GM18502 (cell line): ENCODE results near the gene MPPED1.

ENCODE experiments used
- ATAC-seq: cut with Tn5 transposase; IDR thresholded peaks from one replicate; pipeline ENCODE4 v1.9.1; 2021; ENCODE audit warnings: mild to moderate bottlenecking; ENCODE audit not compliant: unreplicated experiment, poor library complexity

The MPPED1 gene

DNA sequence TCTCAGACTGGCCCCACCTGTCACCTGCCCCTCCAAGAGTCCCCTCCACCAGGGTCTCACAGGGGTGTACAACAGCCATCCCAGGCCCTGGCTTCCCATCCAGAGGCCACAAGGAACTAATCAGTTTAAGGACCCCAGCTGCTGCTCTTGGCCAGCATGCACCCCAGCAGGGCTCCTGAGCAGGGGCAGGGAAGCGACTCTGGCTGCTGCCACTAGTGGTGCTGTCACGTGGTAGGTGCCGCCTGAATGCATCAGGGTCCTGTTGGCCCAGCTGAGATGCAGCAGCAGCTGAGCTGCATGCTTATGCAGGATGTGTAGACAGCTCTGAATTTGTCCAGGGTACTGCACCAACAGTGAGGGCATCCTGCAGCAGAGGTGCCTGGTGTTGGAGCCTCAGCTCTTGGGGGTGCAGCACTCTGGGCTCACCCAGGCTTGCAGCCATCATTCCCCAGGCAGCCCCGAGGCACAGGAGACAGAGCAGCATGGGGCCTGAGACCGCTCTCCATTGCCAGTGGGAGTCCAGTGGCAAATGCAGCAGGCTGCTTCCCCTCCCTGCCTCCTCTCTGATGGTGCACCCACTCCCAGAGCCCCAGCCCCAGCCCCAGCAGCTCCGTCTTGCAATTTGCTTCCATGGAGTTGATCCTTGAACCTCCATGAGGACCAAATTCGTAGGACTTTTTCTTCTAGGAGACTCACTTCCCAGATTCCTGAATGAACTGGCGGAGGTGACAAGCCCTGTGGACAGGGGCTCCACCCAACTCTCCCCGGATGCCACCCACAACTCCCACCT is 98.7 kb downstream of the MPPED1 start:
- ATAC-seq, result no peak

DNA sequence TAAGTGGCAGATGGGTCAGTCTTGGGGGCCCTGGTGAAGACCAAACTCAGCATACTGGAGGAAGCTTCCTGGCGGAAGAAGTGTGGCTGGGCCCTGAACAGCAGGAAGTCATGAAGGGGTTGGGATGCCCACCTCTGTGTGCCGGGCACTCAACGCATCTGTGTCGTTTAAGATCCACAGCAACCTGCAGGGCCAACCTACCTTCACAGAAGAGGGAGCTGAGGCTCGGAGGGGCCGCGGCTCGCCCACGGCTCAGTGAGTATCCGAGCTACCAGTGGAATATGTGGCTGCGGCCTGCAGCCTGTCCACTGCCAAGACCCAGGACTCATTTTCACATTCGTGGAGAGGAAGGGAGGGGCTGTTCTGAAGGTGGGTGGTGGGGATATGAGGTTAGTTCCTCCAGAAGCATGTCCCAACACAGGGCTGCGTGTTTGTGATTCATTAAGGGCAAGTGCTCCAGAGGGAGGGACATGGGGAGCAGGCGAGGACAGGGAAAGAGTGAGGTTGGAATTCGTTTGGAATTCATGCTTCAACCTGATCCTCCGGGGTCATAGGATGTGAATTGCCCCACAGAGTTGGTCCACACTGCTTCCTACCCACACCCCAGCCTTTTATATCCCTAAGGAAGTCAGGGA is 99.6 kb downstream of the MPPED1 start:
- no peak for ATAC-seq

DNA sequence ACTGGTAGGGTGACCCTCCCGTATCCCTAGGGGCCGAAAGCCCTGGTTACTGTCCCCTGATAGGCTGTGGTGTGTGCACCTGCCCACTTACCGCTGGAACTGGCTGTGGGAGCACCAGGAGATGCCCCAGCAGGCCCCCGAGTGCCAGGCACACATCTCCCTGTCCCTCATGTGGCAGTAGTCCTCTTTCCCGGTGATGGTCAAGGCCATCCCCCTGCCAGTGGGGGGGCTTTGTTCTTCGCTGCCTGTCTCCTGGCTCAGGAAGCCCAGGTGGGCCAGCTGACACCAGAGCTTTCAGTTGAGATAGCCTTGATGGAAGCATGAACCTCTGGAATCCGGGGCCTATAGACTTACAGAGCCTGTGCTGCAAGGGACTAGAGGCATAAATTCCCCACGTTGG is 100.5 kb downstream of the MPPED1 start:
- no peak for ATAC-seq

DNA sequence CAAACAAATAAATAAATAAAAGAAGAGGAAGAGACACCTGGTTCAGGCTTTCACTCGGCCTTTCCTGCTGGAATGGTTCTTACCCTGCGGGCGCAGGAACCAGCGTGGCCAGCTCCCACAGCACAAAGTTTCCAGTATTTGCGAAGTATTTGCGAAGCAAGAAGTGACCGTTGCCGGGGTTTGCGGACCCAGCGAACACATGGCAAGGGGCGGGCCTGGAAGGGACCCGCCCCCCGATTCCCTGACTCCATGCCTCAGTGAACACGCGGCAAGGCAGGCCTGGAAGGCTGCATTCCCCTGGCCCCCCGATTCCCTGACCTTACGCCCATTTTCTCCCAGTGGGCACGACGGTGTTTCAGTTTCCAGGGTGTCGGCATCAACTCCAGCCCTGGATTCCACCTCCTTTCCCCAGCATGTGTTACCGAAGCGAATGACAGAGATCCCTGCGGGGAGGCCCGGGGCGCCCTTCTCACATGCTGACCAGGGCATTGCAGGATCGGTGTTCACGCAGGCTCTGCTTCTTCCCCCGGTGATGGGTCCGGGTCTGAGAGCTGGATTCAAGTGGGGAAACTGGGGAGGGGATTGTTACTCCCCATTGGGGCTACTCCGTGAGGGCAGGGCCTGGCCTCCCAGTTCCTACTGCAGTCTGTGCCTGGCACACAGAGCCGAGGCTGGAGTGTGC is 102.8 kb downstream of the MPPED1 start:
- no peak for ATAC-seq

DNA sequence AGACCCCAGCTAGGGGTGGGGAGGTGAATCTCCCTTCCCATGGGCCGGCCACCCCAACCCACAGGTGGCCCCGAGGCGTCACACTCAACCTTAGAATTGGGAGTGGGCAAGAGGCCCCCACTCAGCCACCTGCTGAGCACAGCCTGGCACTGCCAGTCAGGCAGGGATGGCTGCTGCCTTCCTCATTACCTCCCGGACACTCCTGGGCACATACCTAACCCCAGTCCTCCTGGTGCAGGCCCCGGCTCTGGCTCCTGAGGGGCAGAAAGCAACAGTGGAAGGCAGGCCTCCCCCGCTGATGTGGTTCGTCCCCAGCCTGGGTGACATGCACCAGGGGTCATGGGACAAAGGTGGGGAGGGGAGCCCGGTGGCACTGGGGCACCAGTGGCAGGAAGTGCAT is 103.6 kb downstream of the MPPED1 start:
- ATAC-seq, result no peak

DNA sequence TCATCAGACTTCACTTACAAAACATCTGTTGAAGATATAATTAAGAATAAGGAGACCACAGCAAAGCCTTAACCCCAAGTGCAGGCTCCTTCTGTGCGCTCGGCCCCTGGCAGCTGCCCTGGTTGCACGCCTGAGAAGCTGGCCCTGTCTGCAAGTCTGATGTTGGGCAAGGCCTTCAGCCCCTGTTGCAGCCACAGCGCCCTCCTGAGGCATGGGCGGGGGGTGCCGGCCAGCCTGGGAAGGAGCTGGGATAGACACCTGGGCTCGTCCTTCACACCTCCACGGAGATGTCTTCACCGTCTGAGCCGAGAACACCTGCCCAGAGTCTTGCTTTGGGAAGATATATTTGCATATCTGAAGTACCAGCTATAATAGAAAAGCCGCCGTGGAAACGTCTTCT is 104.1 kb downstream of the MPPED1 start:
- no peak for ATAC-seq

DNA sequence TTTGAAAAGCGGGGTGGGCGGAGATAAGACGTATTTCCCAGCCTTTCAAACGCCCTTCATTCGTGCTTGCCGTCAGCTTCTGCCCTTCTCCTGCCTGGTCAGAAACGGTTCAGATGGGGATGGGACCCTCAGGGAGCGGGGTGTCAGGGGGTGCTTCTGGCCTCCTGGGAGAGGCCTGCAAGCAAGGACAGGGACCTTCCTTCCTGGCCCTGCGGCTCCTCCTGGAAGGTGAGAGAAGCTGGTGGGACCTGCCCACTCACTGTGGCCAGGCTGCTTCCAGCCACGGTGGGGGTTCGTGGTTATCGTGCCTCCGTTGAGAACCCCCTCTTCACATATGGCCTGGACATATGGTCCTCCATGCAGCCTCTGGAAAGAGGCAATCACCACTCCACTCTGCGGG is 104.6 kb downstream of the MPPED1 start:
- no peak for ATAC-seq

DNA sequence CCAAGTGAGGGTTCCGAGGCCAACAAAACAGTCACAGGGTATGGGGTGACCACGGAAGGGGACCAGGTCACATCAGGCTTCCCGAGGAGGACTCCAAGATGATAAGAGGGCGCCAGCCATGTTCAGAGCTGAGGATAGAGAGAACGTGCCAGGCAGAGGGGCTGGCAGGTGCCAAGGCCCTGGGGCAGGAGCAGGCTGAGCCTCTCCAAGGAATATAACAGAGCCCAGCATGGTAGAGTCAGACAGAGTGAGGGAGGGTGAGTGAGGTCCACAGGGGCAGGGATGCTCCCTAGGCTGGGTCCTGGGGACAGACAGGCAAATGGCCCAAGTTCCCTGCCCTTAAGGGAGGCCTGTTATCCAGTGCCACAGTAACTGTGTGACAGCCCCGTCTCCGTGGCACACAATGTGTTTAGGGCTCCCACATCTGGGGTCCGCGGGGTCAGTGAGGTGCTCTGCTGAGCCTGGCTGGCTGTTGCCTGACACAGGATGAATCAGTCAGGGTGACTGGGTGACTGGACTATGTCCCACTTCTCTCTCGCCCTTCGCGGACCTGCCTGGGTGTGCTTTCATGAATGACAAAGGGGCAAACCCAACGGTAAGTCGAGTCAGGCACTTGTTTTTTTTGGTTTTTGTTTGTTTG is 105.3 kb downstream of the MPPED1 start:
- no peak for ATAC-seq

DNA sequence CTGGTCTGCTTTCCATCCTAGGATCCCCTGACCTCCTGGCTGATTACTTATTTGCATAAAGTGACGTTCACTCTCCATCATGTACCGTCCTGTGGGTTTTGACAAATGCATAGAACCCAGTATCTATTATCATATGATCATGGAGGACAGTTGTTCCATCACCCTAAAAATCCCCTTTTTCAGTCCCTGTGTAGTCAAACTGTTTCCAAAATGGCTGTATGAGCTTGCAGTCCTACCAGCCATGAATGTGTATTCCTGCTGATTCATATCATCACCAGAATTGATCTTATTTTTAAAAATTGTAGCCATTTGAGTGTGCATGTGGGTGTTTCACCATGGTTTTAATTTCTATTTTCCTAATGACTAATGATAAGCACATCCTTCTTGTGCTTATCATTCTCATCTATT is 108.8 kb downstream of the MPPED1 start:
- no peak for ATAC-seq

DNA sequence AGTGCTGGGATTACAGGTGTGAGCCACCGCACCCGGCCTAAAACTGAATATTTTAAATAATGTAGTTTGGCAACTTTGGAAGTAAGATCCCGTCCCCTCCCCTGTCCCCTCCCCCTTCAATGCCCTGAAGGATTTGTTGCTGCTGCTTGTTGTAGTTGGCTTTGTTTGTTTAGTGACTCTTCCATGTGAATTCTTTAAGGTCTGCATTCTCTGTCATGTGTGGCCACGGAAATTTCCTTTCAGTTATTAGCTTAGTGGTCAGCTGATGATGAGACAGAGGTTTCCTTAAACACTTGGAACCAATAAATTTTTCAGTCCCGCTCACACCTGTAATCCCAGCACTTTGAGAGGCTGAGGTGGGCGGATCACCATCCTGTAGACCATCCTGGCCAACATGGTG is 109.9 kb downstream of the MPPED1 start:
- ATAC-seq, result no peak

DNA sequence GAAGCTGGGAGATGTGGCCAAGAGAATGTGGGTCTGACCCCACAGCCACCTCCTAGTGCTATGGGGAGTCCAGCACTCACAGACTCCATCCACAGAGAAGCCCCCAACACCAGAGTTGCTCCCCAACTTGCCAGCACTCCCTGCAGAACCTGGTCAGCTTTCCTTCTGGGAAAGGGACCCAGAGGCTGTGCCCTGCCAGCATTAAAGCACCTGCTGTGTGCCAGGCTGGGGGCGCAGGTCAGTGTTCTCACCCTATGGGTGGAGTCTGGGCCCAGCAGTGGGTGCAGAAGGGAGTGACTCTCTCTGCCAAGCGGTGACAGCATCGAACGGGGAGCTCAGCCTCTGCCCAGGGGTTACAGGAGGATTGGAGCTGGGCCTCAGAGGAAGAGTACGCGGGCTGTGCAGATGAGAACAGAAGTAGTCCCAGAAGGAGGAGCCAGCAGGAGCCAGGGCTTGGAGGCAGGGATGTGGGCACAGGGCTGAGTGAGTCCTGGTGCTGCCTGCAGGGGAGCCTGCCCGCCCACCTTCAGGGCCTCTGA is 114.4 kb downstream of the MPPED1 start:
- no peak for ATAC-seq

DNA sequence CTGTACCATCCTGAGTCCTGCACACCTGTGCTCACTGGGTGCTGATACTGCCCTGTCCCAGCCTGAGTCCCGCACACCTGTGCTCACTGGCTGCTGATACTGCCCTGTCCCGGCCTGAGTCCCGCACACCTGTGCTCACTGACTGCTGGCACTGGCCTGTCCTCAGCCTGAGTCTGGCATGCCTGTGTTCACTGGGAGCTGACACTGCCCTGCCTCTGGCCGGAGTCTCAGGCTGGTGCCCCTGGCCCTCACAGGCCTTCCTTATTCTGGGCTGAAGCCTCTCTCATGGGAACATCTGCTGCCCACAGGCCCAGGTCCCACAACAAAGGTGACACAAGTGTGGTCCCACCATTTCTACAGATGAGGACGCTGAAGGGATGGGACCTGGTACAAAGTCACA is 115.1 kb downstream of the MPPED1 start:
- no peak for ATAC-seq

DNA sequence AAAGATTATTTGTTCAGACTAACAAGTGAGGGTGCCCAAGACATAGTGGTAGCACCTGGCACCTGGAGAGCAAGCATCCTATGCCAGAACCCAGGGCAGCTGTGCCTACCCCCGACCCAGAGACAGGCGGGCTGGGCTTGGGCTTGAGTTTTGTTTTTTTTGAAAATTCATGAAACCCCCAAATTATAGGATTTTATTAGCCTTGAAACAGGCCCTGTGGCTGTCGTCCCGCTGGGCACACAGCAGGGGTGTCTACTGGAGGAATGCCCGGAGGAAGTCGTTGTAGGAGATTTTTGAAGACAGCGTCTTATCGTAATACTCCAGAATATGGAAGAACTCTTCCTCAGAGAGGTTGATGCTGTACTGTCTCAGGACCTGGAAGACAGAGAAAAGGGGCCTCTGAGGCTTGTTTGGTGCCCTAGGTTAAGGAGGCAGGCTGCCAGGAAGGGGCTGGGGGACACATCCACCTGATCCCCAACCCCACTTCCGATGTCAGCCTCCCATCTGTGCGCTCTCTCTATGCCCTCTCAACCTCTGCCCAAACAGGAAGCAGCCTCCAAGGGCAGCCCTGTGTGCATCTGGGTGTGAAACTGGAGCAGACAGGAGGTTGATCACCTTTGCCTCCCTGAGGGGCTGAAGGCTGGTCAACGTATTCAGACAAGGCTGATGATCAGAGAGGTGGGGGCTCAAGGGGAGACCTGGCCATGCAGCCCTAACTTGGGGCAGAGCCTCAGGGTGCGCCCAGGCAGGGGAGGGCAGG is 117.0 kb downstream of the MPPED1 start:
- ATAC-seq, result no peak

DNA sequence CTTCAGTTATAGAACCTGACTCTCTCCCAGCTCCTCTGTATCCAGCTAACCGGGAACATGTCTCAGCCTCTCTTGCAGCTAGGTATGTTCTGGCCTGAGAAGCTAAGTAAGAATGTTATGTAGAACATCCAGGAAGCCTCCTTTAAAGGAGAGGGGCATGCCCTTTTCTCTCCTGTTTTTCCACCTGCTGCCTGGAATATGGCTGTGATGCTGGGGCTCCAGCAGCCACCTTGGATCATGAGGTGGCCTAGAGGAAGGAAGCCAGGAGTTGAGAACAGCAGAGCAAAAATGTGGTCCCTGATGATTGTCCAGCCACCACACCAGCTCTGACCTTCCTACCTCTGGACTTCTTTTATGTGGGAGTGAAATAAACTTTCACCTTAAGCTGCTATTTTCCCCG is 117.6 kb downstream of the MPPED1 start:
- ATAC-seq, result no peak

DNA sequence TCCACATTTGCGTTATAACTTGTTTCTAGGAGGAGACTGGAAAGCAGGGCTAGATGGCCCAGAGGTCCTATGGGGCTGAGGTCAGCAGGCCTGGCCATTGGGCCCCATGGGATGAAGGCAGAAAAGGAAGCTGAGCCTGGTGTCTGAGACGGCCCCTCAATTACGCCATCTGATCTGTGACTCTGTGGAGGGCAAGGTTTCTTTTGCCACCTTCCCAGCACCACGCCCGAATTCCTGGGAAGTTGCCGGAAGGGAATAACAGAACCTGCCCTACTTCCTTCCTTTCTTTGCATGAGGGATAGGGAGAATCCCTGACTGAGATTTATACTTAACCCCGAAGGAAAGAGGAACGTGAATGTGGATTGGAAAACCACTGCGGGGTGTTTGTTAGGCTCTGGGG is 118.1 kb downstream of the MPPED1 start:
- no peak for ATAC-seq

DNA sequence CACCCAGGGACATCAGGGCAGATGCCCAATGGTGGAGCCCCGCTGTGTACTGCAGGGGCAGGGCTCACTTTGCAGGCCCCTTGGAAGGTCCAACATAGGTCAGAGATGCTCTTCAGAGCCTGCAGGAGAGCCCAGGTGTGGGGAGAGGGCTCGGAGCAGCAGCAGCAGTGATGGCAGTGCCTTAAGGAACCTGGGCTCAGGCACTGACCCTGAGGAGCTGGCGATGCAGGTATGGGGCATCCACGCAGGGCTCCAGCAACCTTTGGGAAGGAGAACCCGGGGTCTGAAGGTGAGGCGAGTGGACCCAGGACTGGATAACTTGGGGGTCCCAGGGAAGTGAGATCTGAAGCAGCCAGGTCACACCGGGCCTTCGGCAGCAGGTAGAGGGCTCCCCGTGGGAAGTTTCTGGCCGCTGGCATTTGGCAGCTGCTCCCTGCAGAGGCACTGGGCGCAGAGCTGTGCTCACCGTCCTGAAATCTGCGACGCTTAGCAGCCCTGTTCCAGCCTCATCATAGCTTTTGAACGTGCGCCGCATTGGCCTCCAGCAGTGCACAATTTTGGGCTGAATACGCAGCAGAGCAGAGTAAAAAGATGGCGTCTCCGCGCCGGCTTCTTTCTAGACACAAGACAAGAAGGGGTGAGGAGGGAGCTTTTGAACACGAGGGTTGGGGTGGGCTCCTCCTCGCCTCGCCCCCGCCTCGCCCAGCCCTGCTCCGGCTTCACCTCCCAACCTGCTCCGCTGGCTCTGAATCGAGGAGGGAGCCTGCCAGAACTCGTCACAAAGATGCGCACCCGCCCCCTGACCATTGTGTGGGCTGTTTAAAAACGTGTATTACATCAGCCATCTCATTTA is 118.8 kb downstream of the MPPED1 start:
- ATAC-seq, result no peak

DNA sequence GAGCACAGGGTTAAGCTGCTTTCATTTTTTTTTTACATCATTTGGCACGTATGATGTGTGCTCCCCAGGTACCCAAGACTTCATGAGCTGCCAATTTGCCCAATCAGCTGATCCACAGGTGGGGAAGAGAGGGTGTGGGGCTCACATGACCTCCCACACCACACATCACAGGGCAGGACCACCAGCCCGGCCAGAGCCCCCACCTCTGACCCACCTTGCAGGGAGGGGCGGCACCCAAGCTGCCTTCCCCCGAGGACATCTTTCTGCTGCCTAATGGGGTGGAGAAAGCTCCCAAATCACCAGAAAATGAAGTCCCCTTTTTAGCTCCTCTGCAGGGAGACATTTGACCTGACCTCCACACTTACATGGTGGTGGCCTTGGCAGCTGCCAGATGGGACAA is 119.8 kb downstream of the MPPED1 start:
- no peak for ATAC-seq

DNA sequence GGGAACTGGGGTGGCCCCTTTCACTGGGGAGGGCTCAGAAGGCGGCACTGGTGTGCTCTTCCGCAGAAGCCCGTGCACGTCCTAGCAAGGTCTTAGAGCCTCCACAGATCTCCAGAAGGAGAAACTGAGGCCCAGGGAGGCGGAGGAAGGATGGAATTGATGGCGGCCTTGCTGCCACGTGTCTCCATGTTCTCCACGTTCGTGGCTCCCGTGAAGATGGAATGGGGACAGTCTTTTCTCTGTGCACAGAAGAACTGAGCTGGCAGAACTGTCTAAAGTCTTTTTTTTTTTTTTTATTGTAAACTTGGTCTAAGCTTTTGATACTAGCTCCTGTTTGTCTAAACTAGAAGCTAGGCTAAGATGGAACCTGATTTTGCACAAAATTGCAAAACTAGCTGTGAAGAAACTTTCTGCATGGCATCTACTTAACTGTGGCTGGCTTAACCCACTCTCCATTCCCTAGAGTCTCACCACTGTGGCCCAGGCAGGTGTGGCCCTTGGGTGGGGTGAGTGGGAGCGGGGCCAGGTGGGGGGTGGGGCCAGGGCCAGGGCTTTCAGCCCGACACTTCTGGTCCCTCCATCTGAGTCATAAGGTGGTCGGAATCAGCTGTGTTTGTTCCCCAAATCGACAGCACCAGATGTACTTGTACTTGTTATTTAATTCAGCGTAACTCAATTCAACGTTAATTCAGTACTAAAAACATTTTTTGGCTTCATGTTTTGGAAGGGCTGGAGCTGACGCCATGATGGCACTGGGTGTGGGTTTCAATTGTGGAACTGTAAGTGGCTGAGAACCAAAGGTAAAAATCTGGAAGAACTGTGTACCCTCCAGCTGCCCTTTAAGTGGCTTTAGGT is 120.7 kb downstream of the MPPED1 start:
- no peak for ATAC-seq
